ENCODE measurements around the gene HAVCR1.

The HAVCR1 gene

DNA sequence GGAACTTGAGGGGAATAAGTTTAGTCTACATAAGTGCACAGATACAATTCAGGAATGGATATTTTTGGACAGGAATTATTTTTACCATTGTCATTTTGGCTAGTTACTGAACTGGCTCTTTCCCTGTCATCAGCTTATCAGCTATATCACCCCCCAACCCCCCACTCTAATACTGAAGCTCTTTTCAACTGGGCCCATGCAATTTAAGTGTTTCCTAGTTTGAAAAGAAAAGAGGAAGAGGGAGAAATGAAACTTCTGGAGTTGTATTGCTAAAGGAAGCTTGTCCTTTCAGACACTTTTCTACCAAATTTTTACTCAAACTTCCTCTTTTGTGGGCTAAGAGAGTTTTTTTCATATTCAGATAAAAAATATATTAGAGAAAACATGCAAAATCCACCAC, 77.4 kb downstream of the HAVCR1 start:
- no peak for DNase-seq

All from activated CD4-positive, alpha-beta T cell treated with anti-CD3 and anti-CD28 coated beads for 4 hours (primary cell).